K562 (cell line): ENCODE results near the gene PPM1H. TPM values are rescaled to one million over a fixed set of nuclear protein-coding genes. Genes with fewer than 3 reads are reported as not detected.

ENCODE experiments used
- ATAC-seq: fragments of 200-7000 bp; cut with Tn5 transposase; 3 replicates; pipeline ENCODE4 v1.9.1; 2020; ENCODE audit warnings: moderate library complexity
- BruUV-seq: library from RNA; stranded (reverse); fragments of 400-500 nt; replicated peaks from 2 replicates; lab custom pipeline; 2021; lab: Mats Ljungman, UMichigan
- CTCF ChIA-PET: fragments of 300-600 bp; formaldehyde crosslinking; extraction: SDS; loops from one replicate; lab custom pipeline; 2021; ENCODE audit warnings: low intra/inter-chr PET ratio; lab: Yijun Ruan, JAX
- POLR2A ChIA-PET: fragments of 300-600, 350-650 bp; sonication (Branson Sonifier 250); formaldehyde crosslinking; extraction: SDS; loops from one replicate; lab custom pipeline; 2021; ENCODE audit warnings: antibody characterized with exemption, inconsistent platforms; lab: Yijun Ruan, JAX
- DNase-seq, 4 experiments: peaks; one replicate each; pipeline versions ENCODE4 v3.0.0 to v3.0.0-alpha.2; 2011 to 2018; ENCODE audit warnings: low spot score in 3 of 4, mixed read lengths in 3 of 4; ENCODE audit errors: extremely low read depth in 1 of 4
- FAIRE-seq: peaks from 2 replicates; lab custom pipeline; 2011; peaks lifted over from hg19 to GRCh38; lab: Jason Lieb, UNC
- H2AFZ ChIP-seq: 2 replicates; pipeline ENCODE4 v1.6.0; 2011; ENCODE audit warnings: low read depth, low read length, control low read depth, inconsistent platforms
- H3K27ac ChIP-seq: fragments of 200-600 bp; 3 replicates; pipeline ENCODE4 v1.8.0; 2011; ENCODE audit warnings: low read depth, mild to moderate bottlenecking, control low read depth, inconsistent platforms, low read length, moderate library complexity, mixed read lengths; ENCODE audit errors: extremely low read depth
- H3K27me3 ChIP-seq, 2 experiments: fragments of 300-600 bp in 1 of 2; 2 replicates in 1 of 2; 3 replicates in 1 of 2; pipeline versions ENCODE4 v1.6.0 to v1.8.0; 2011; ENCODE audit warnings: inconsistent platforms in 2 of 2, low read length in 2 of 2, mild to moderate bottlenecking in 1 of 2, mixed read lengths in 1 of 2, moderate library complexity in 1 of 2; ENCODE audit not compliant: control insufficient read depth in 2 of 2, insufficient read depth in 2 of 2
- H3K36me3 ChIP-seq: fragments of 300-600 bp; 3 replicates; pipeline ENCODE4 v1.8.0; 2011; ENCODE audit warnings: mild to moderate bottlenecking, low read length, inconsistent platforms; ENCODE audit not compliant: control insufficient read depth, insufficient read depth
- H3K4me1 ChIP-seq, 2 experiments: fragments of 200-600 bp in 1 of 2; replicated peaks in 1 of 2; 2 replicates in 1 of 2; 3 replicates in 1 of 2; pipeline versions ENCODE4 v1.5.1 to v1.8.0; 2011; ENCODE audit warnings: inconsistent platforms in 2 of 2, low read length in 2 of 2, mild to moderate bottlenecking in 1 of 2, mixed read lengths in 1 of 2, moderate library complexity in 1 of 2; ENCODE audit not compliant: control insufficient read depth in 2 of 2, insufficient read depth in 2 of 2
- H3K4me2 ChIP-seq: 2 replicates; pipeline ENCODE4 v1.6.1; 2011; ENCODE audit warnings: low read length, control low read depth, inconsistent platforms, mixed read lengths; ENCODE audit not compliant: insufficient read depth
- H3K4me3 ChIP-seq: fragments of 200-600 bp; sonication (generic), shearing (Covaris generic); 2 replicates; pipeline ENCODE4 v1.5.1; 2016; ENCODE audit warnings: control low read depth, inconsistent platforms
- H3K79me2 ChIP-seq: fragments of 200-600 bp; 3 replicates; pipeline ENCODE4 v1.8.0; 2011; ENCODE audit warnings: low read length, inconsistent platforms; ENCODE audit not compliant: control insufficient read depth, insufficient read depth
- H3K9ac ChIP-seq, 2 experiments: 2 replicates each; pipeline versions ENCODE4 v1.6.0 to v1.6.1; 2011; ENCODE audit warnings: low read depth in 2 of 2, low read length in 2 of 2, control low read depth in 1 of 2, inconsistent platforms in 1 of 2, mild to moderate bottlenecking in 1 of 2, mixed read lengths in 1 of 2; ENCODE audit not compliant: insufficient read depth in 1 of 2
- H3K9me1 ChIP-seq: one replicate; pipeline ENCODE4 v1.6.0; 2011; ENCODE audit warnings: inconsistent platforms, mild to moderate bottlenecking, low read length, moderate library complexity; ENCODE audit not compliant: control insufficient read depth, insufficient read depth
- H3K9me3 ChIP-seq: replicated peaks from 2 replicates; pipeline ENCODE4 v1.5.1; 2011; ENCODE audit warnings: low read depth, low read length, inconsistent platforms; ENCODE audit not compliant: control insufficient read depth, insufficient read depth
- H4K20me1 ChIP-seq: replicated peaks from 2 replicates; pipeline ENCODE4 v1.6.1; 2011; ENCODE audit warnings: low read length, inconsistent platforms, mixed read lengths; ENCODE audit not compliant: control insufficient read depth, insufficient read depth
- ARID1B ChIP-seq: fragments of 450-650 bp; IDR thresholded peaks from 2 replicates; pipeline ENCODE4 v1.6.1; 2016; ENCODE audit warnings: antibody characterized with exemption, mild to moderate bottlenecking, inconsistent platforms
- ARID2 ChIP-seq: fragments of 450-650 bp; IDR thresholded peaks from 2 replicates; pipeline ENCODE4 v1.6.1; 2017; ENCODE audit warnings: antibody characterized with exemption, mild to moderate bottlenecking
- C11orf30 ChIP-seq: fragments of 450-650 bp; IDR thresholded peaks from 2 replicates; pipeline ENCODE4 v1.6.1; 2016; ENCODE audit warnings: low read depth, mild to moderate bottlenecking
- CEBPB ChIP-seq: fragments of 450-650 bp; IDR thresholded peaks from 2 replicates; pipeline ENCODE4 v1.6.1; 2016; ENCODE audit warnings: missing genetic modification characterization, missing compliant biosample characterization
- EP400 ChIP-seq: fragments of 450-650 bp; IDR thresholded peaks from 2 replicates; pipeline ENCODE4 v1.6.1; 2017; ENCODE audit warnings: antibody characterized with exemption, mild to moderate bottlenecking, moderate library complexity
- FOXM1 ChIP-seq, 2 experiments: fragments of 450-650 bp in 1 of 2; sonication (generic) in 1 of 2; formaldehyde crosslinking in 1 of 2; IDR thresholded peaks; 2 replicates each; pipeline versions ENCODE4 v1.6.1 to v1.9.0; 2017 to 2022; ENCODE audit warnings: low read depth in 2 of 2, mild to moderate bottlenecking in 2 of 2, missing genetic modification reagents in 1 of 2, moderate library complexity in 1 of 2
- FOXP1 ChIP-seq: sonication (generic); formaldehyde crosslinking; IDR thresholded peaks from 2 replicates; pipeline ENCODE4 v1.8.0; 2022; ENCODE audit warnings: mild to moderate bottlenecking, missing genetic modification reagents
- L3MBTL2 ChIP-seq: fragments of 450-650 bp; IDR thresholded peaks from 2 replicates; pipeline ENCODE4 v1.6.1; 2016; ENCODE audit warnings: mild to moderate bottlenecking, moderate library complexity
- MEF2D ChIP-seq: conservative IDR thresholded peaks from 2 replicates; pipeline ENCODE4 v1.6.1; 2016; ENCODE audit warnings: low read depth, missing genetic modification characterization, missing compliant biosample characterization
- POLR3G ChIP-seq: IDR thresholded peaks from 2 replicates; pipeline ENCODE4 v1.6.1; 2011; ENCODE audit not compliant: insufficient read length, insufficient replicate concordance; ENCODE audit errors: extremely low read depth
- RNF2 ChIP-seq: sonication (generic); IDR thresholded peaks from 2 replicates; pipeline ENCODE4 v1.6.1; 2016
- TBP ChIP-seq: optimal IDR thresholded peaks from 2 replicates; pipeline ENCODE3; 2011; ENCODE audit warnings: low read depth, low read length, improper control_type of control experiment
- WGBS: fragments of 100-300 bp; shearing (Covaris generic); methylation state at CpG from one replicate; pipeline ENCODE4 v1.1.6; 2016; ENCODE audit warnings: low coverage, mixed read lengths; ENCODE audit not compliant: insufficient coverage; ENCODE audit errors: missing lambda C conversion rate; 5-methylcytosine and 5-hydroxymethylcytosine counted together
- in situ Hi-C: fragments of 300-500 bp; cut with MboI; formaldehyde crosslinking; loops from 4 replicates; pipeline ENCODE4 v1.15.0; 2018; ENCODE audit warnings: inconsistent platforms, mixed read lengths
- intact Hi-C: fragments of 100-400 bp; cut with micrococcal nuclease; formaldehyde crosslinking; loops from 2 replicates; pipeline ENCODE4 v1.14.2; 2022
- polyA plus RNA-seq, 8 experiments: library from polyadenylated mRNA; depleted of rRNA in 4 of 8; stranded (reverse) in 5 of 8; unstranded in 3 of 8; fragments of >200 nt; fragmentation: Nextera tagmentation in 2 of 8; fragmentation: Illumina TruSeq in 1 of 8; extraction: Ambion mirVana in 2 of 8; extraction: Trizol in 1 of 8; gene quantifications; 2 replicates each; pipeline versions ENCODE4 v1.2.1 to v1.2.3, GENCODE V29; 2011 to 2014; ENCODE audit warnings: inconsistent platforms in 1 of 8, missing spikeins in 1 of 8
- total RNA-seq, 7 experiments: library from RNA; depleted of rRNA in 6 of 7; stranded (reverse); fragments of >200 nt in 6 of 7; fragmentation: Illumina TruSeq in 2 of 7; extraction: Trizol in 2 of 7; gene quantifications; 2 replicates each; pipeline versions ENCODE4 v1.2.1 to v1.2.3, GENCODE V29; 2011 to 2021; ENCODE audit warnings: low replicate concordance in 1 of 7
- TF ChIP-seq, protein P1 (sequence below): fragments of 250-450 bp; sonication (Bioruptor Pico); IDR thresholded peaks from 2 replicates; pipeline ENCODE4 v1.4.0; 2020; ENCODE audit warnings: mild to moderate bottlenecking, moderate library complexity
- TF ChIP-seq, protein P2 (sequence below), 2 experiments: fragments of 450-650 bp; conservative IDR thresholded peaks; 2 replicates each; pipeline ENCODE4 v1.6.1; 2017; ENCODE audit warnings: mild to moderate bottlenecking in 2 of 2, moderate library complexity in 2 of 2
- TF ChIP-seq, protein P3 (sequence below): fragments of 450-650 bp; IDR thresholded peaks from 2 replicates; pipeline ENCODE4 v1.6.1; 2018; ENCODE audit not compliant: partially characterized antibody

PPM1H gene
- total and polyA plus RNA-seq, 9 of the 15 experiments (the other 6 are each of a cell fraction or from before 2014, with no cell fraction given): 5.3 to 29.3 (median 11.3) TPM

DNA sequence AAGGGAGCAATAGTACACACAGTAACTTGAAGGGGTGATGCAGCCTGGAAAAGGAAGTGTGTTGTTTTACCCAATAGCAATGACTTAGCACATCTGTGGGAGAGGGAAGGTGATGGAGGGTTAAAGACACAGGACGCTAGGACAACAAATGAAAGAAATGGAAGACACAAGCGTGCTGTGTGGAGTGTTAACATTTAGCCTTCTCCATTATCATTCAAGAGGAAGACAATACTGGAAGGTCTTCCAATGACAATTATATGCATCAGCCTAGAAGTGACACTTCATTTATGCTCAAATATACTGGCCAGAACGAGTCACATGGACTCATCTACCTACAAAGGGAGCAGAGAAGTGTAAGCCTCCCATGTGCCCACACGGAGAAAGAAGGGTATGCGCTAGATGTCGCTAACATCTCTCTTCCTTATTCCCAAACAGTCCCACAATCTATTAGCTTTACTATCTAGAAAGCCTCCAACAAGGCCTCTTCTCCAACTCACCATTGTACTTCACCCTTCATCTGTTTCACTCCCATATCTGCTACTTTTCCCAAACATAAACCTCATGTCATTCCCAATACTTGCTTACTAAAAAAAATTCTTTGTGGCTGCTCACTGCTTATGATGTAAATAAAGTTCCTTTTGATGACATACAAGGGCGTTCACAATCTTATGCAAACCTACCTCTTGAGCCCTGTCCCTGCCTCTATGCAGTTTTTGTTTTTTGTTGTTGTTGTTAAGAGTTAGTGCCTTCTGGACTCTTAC, 20.3 kb downstream of the PPM1H start:
- 6% methylated on average over 7 of the region's 7 CpGs for WGBS
- H3K9me3 ChIP-seq: no peaks in the 10 kb centered on the region
- no peak overlapping the region for H3K4me3 ChIP-seq
- peaks cover 14% of the 10 kb centered on the region; the same call in 2 of the 3 replicates for H3K79me2 ChIP-seq
- H3K4me2 ChIP-seq: peak overlapping the region; percentile 36
- H3K9me1 ChIP-seq: no peaks in the 10 kb centered on the region
- FAIRE-seq (peak; percentile 64), DNase-seq (peak in 3 of 4 experiments; percentile 16 to 55 (median 32)), ATAC-seq (peak; percentile 67)
- H3K4me1 ChIP-seq: peaks cover 16 to 53% of the 10 kb centered on the region in 2 experiments; a peak in 4 of 5 replicates
- ChIA-PET POLR2A (interaction anchor here (1.2 kb wide), 1 partner anchor 11 kb away, joined by 4 read pairs; no protein-coding TSS in a partner anchor), CTCF (no interaction called here)
- peak overlapping the region; percentile 71 for H3K27ac ChIP-seq
- 0 out of 2 replicates have a peak, but pooled peaks cover 3% of the 10 kb centered on the region for H4K20me1 ChIP-seq
- no peaks in the 10 kb centered on the region for H3K36me3 ChIP-seq
- intact Hi-C loops: loop anchor here (1.0 to 5.0 kb wide), 3 partner anchors 69 to 154 kb away; no protein-coding TSS in a partner anchor
- peak overlapping the region; percentile 82 for H2AFZ ChIP-seq
- in situ Hi-C loops: no loop called here
- no peak overlapping the region; a peak in 1 of 4 replicates for H3K9ac ChIP-seq
- no TSS peak for BruUV-seq
- no peaks in the 10 kb centered on the region for H3K27me3 ChIP-seq
- TF ChIP-seq TBP: peak; percentile 13
- TF ChIP-seq RNF2: no peak
- TF ChIP-seq, protein P1, sequence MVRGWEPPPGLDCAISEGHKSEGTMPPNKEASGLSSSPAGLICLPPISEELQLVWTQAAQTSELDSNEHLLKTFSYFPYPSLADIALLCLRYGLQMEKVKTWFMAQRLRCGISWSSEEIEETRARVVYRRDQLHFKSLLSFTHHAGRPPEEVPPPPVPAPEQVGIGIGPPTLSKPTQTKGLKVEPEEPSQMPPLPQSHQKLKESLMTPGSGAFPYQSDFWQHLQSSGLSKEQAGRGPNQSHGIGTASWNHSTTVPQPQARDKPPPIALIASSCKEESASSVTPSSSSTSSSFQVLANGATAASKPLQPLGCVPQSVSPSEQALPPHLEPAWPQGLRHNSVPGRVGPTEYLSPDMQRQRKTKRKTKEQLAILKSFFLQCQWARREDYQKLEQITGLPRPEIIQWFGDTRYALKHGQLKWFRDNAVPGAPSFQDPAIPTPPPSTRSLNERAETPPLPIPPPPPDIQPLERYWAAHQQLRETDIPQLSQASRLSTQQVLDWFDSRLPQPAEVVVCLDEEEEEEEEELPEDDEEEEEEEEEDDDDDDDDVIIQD (CRISPR knock-in tag): no peak
- peak; percentile 45 for TF ChIP-seq CEBPB (tag)
- TF ChIP-seq ARID1B: no peak
- TF ChIP-seq C11orf30: peak; percentile 86
- TF ChIP-seq POLR3G: no peak
- TF ChIP-seq EP400: peak; percentile 52; the same call in 1 of the 2 replicates
- TF ChIP-seq FOXP1 (CRISPR knock-in tag): no peak
- TF ChIP-seq FOXM1 (IDR thresholded peaks at IDR 0.05; ENCODE audit: low read depth): no peak
- no peak for TF ChIP-seq FOXM1 (CRISPR knock-in tag; IDR thresholded peaks at IDR 0.05; ENCODE audit: low read depth)
- 0 out of 2 replicates have a peak, but pooled peaks have one; percentile 21 for TF ChIP-seq ARID2
- TF ChIP-seq, protein P2, sequence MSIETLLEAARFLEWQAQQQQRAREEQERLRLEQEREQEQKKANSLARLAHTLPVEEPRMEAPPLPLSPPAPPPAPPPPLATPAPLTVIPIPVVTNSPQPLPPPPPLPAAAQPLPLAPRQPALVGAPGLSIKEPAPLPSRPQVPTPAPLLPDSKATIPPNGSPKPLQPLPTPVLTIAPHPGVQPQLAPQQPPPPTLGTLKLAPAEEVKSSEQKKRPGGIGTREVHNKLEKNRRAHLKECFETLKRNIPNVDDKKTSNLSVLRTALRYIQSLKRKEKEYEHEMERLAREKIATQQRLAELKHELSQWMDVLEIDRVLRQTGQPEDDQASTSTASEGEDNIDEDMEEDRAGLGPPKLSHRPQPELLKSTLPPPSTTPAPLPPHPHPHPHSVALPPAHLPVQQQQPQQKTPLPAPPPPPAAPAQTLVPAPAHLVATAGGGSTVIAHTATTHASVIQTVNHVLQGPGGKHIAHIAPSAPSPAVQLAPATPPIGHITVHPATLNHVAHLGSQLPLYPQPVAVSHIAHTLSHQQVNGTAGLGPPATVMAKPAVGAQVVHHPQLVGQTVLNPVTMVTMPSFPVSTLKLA (conservative IDR thresholded peaks at IDR 0.05): peak; percentile 38 to 46; a peak in 1 of 4 replicates
- peak; percentile 62 for TF ChIP-seq L3MBTL2
- TF ChIP-seq MEF2D (tag): peak; percentile 24; the same call in 1 of the 2 replicates
- TF ChIP-seq, protein P3, sequence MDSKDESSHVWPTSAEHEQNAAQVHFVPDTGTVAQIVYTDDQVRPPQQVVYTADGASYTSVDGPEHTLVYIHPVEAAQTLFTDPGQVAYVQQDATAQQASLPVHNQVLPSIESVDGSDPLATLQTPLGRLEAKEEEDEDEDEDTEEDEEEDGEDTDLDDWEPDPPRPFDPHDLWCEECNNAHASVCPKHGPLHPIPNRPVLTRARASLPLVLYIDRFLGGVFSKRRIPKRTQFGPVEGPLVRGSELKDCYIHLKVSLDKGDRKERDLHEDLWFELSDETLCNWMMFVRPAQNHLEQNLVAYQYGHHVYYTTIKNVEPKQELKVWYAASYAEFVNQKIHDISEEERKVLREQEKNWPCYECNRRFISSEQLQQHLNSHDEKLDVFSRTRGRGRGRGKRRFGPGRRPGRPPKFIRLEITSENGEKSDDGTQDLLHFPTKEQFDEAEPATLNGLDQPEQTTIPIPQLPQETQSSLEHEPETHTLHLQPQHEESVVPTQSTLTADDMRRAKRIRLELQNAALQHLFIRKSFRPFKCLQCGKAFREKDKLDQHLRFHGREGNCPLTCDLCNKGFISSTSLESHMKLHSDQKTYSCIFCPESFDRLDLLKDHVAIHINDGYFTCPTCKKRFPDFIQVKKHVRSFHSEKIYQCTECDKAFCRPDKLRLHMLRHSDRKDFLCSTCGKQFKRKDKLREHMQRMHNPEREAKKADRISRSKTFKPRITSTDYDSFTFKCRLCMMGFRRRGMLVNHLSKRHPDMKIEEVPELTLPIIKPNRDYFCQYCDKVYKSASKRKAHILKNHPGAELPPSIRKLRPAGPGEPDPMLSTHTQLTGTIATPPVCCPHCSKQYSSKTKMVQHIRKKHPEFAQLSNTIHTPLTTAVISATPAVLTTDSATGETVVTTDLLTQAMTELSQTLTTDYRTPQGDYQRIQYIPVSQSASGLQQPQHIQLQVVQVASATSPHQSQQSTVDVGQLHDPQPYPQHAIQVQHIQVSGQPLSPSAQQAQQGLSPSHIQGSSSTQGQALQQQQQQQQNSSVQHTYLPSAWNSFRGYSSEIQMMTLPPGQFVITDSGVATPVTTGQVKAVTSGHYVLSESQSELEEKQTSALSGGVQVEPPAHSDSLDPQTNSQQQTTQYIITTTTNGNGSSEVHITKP: peak; percentile 72
